DOHH2 (cell line): ENCODE data around the gene CSMD2.

Experiments
- H3F3A ChIP-seq: fragments of 200-600 bp; sonication (generic), shearing (Covaris generic); 2 replicates; pipeline ENCODE4 v1.6.0; 2016; ENCODE audit warnings: antibody characterized with exemption, mild to moderate bottlenecking; ENCODE audit not compliant: control insufficient read depth, insufficient read depth
- H3K27ac ChIP-seq: fragments of 200-600 bp; sonication (generic); 2 replicates; pipeline ENCODE4 v1.5.1; 2014; ENCODE audit warnings: low read depth, mild to moderate bottlenecking, low read length, moderate library complexity
- H3K27me3 ChIP-seq: fragments of 200-600 bp; sonication (generic); 2 replicates; pipeline ENCODE4 v1.6.1; 2014; ENCODE audit warnings: mild to moderate bottlenecking, low read length, mixed read lengths; ENCODE audit not compliant: control insufficient read depth
- H3K36me3 ChIP-seq: fragments of 200-600 bp; sonication (generic); 2 replicates; pipeline ENCODE4 v1.6.1; 2014; ENCODE audit warnings: mild to moderate bottlenecking, low read length, moderate library complexity, mixed read lengths; ENCODE audit not compliant: control insufficient read depth
- H3K4me1 ChIP-seq: fragments of 200-600 bp; sonication (generic); 2 replicates; pipeline ENCODE4 v1.6.1; 2014; ENCODE audit warnings: mild to moderate bottlenecking, low read length, mixed read lengths; ENCODE audit not compliant: control insufficient read depth
- H3K4me2 ChIP-seq: fragments of 200-600 bp; sonication (generic); 2 replicates; pipeline ENCODE4 v1.6.0; 2014; ENCODE audit warnings: mild to moderate bottlenecking, low read length, moderate library complexity
- H3K4me3 ChIP-seq: fragments of 200-600 bp; sonication (generic); 2 replicates; pipeline ENCODE4 v1.5.1; 2014; ENCODE audit warnings: mild to moderate bottlenecking, low read length, mixed read lengths
- H3K79me2 ChIP-seq: fragments of 200-600 bp; sonication (generic); 2 replicates; pipeline ENCODE4 v1.6.1; 2014; ENCODE audit warnings: mild to moderate bottlenecking, low read length, mixed read lengths; ENCODE audit not compliant: control insufficient read depth
- H3K9me2 ChIP-seq: fragments of 200-600 bp; sonication (generic); replicated peaks from 2 replicates; pipeline ENCODE4 v1.6.1; 2014; ENCODE audit warnings: mild to moderate bottlenecking, low read length, mixed read lengths; ENCODE audit not compliant: control insufficient read depth
- H3K9me3 ChIP-seq: fragments of 200-600 bp; sonication (generic); 2 replicates; pipeline ENCODE4 v1.6.1; 2014; ENCODE audit warnings: antibody characterized with exemption, low read length, mixed read lengths; ENCODE audit not compliant: control insufficient read depth, insufficient read depth
- H4K20me1 ChIP-seq: fragments of 200-600 bp; sonication (generic); 2 replicates; pipeline ENCODE4 v1.6.0; 2014; ENCODE audit warnings: low read depth, mild to moderate bottlenecking, antibody characterized with exemption, low read length, moderate library complexity; ENCODE audit not compliant: control insufficient read depth, insufficient read depth
- CTCF ChIP-seq: fragments of 200-600 bp; sonication (generic); IDR thresholded peaks from one replicate; pipeline ENCODE4 v1.5.1; 2014; ENCODE audit warnings: antibody characterized with exemption, mild to moderate bottlenecking, low read depth, low read length; ENCODE audit not compliant: poor library complexity, severe bottlenecking
- EZH2phosphoT487 ChIP-seq: fragments of 200-600 bp; sonication (generic); IDR thresholded peaks from 2 replicates; pipeline ENCODE4 v1.6.1; 2017; ENCODE audit warnings: borderline replicate concordance, mild to moderate bottlenecking, antibody characterized with exemption, low read length, moderate library complexity, mixed read lengths

The CSMD2 gene

GRCh38 chr1:33654267-33654834, 510.7 kb downstream of the CSMD2 start:
- Histone ChIP-seq H3K9me3 (no peaks in the 10 kb centered on the region), H3K4me2 (no peak overlapping the region), H3K9me2 (no peaks in the 10 kb centered on the region), H3K4me3 (no peak overlapping the region), H3K79me2 (no peaks in the 10 kb centered on the region), H4K20me1 (no peaks in the 10 kb centered on the region), H3K4me1 (no peaks in the 10 kb centered on the region), H3K27ac (no peak overlapping the region), H3K36me3 (no peaks in the 10 kb centered on the region), H3F3A (no peaks in the 10 kb centered on the region), H3K27me3 (no peaks in the 10 kb centered on the region)
- no peak for TF ChIP-seq EZH2phosphoT487
- no peak for TF ChIP-seq CTCF

DNA sequence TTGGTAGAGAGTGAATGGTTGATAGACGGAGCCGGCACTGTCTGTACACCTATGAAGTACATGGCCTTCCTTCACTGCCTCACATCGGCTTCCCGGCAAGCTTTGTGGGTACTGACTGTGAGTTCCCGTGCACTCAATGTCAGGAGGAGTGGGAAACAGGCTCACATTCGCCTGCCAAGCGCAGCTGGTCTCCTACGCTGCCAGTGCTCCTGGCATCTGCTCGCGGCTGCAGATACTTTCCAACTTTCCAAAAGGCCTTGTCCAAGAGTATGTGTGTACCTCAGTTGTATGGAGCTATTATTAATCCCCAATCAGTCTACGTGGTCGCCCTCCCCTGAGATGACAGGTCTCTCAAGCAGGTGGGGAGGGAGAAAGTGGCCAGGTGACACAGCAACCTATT, 511.8 kb downstream of the CSMD2 start:
- no peak overlapping the region for H3K27ac ChIP-seq
- H3K4me2 ChIP-seq: no peak overlapping the region
- TF ChIP-seq CTCF: no peak
- TF ChIP-seq EZH2phosphoT487: no peak
- H4K20me1 ChIP-seq: no peaks in the 10 kb centered on the region
- H3K9me3 ChIP-seq: no peaks in the 10 kb centered on the region
- no peaks in the 10 kb centered on the region for H3K36me3 ChIP-seq
- no peaks in the 10 kb centered on the region for H3K79me2 ChIP-seq
- no peaks in the 10 kb centered on the region for H3K4me1 ChIP-seq
- H3K9me2 ChIP-seq: no peaks in the 10 kb centered on the region
- no peaks in the 10 kb centered on the region for H3K27me3 ChIP-seq
- no peak overlapping the region for H3K4me3 ChIP-seq
- H3F3A ChIP-seq: no peaks in the 10 kb centered on the region

DNA sequence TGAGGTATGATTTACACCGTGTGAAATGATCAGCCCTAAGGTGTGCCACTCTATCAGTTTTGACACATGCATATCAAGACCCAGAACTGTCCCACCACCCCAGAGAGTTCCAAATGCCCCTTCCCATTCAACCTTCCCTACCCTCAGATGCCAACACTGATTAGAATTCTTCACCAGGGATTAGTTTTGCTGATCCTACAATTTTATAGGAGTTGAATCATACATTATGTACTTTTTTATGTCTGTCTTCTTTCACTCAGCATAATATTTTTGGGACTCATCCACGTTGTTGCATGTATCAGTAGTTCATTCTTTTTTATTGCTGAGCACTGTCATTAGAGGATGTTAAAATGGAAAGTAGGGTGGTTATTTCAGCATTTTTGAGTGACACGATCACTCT, 514.3 kb downstream of the CSMD2 start:
- no peaks in the 10 kb centered on the region; the same call in 1 of the 2 replicates for H3K27me3 ChIP-seq
- no peaks in the 10 kb centered on the region for H3K9me3 ChIP-seq
- no peaks in the 10 kb centered on the region for H3K79me2 ChIP-seq
- no peaks in the 10 kb centered on the region for H3K36me3 ChIP-seq
- no peak overlapping the region for H3K27ac ChIP-seq
- H3K4me1 ChIP-seq: no peaks in the 10 kb centered on the region
- no peak overlapping the region for H3K4me2 ChIP-seq
- TF ChIP-seq CTCF (no peak), EZH2phosphoT487 (no peak)
- H3K9me2 ChIP-seq: no peaks in the 10 kb centered on the region
- H4K20me1 ChIP-seq: no peaks in the 10 kb centered on the region
- no peak overlapping the region for H3K4me3 ChIP-seq
- H3F3A ChIP-seq: no peaks in the 10 kb centered on the region
